H1 (cell line): Measurements from ENCODE around the gene FOXB1.

Experiments used
- CEBPB ChIP-seq: IDR thresholded peaks from 2 replicates; pipeline ENCODE4 v1.6.1; 2012; ENCODE audit warnings: low read depth, low read length
- CTCF ChIP-seq, 3 experiments: IDR thresholded peaks; 1 replicate in 2 of 3; 2 replicates in 1 of 3; pipeline versions ENCODE4 v1.5.1 to v1.6.1; 2011; ENCODE audit warnings: low read length in 3 of 3, mild to moderate bottlenecking in 3 of 3, inconsistent platforms in 2 of 3, low read depth in 1 of 3, moderate library complexity in 1 of 3; ENCODE audit not compliant: insufficient read depth in 1 of 3; ENCODE audit errors: control extremely low read depth in 1 of 3
- EP300 ChIP-seq, 2 experiments: IDR thresholded peaks; 1 replicate in 1 of 2; 2 replicates in 1 of 2; pipeline ENCODE4 v1.6.1; 2011 to 2012; ENCODE audit warnings: low read depth in 2 of 2, low read length in 2 of 2, mild to moderate bottlenecking in 2 of 2, borderline replicate concordance in 1 of 2, inconsistent platforms in 1 of 2, moderate library complexity in 1 of 2
- EZH2 ChIP-seq: fragments of 200-600 bp; sonication (generic); IDR thresholded peaks from 2 replicates; pipeline ENCODE4 v1.7.1; 2012; ENCODE audit warnings: low read depth, mild to moderate bottlenecking, moderate library complexity, low read length, inconsistent platforms; ENCODE audit not compliant: severe bottlenecking
- GABPA ChIP-seq: IDR thresholded peaks from 2 replicates; pipeline ENCODE4 v1.6.1; 2011; ENCODE audit warnings: mild to moderate bottlenecking, low read length, moderate library complexity, borderline replicate concordance; ENCODE audit not compliant: insufficient read depth
- POLR2A ChIP-seq, 2 experiments: IDR thresholded peaks; 1 replicate in 1 of 2; 2 replicates in 1 of 2; pipeline ENCODE4 v1.6.1; 2011; ENCODE audit warnings: low read depth in 2 of 2, low read length in 2 of 2, mild to moderate bottlenecking in 2 of 2; ENCODE audit errors: control extremely low read depth in 1 of 2
- RAD21 ChIP-seq, 2 experiments: IDR thresholded peaks in 1 of 2; conservative IDR thresholded peaks in 1 of 2; 2 replicates each; pipeline ENCODE4 v1.6.1; 2011; ENCODE audit warnings: low read depth in 2 of 2, low read length in 2 of 2, improper control_type of control experiment in 1 of 2, inconsistent platforms in 1 of 2, mild to moderate bottlenecking in 1 of 2, moderate library complexity in 1 of 2

- no peak for TF ChIP-seq POLR2A (IDR thresholded peaks at IDR 0.05; ENCODE audit: control extremely low read depth in 1 of 2, low read depth in 2 of 2, low read length in 2 of 2)
- no peak for TF ChIP-seq EP300 (IDR thresholded peaks at IDR 0.05; ENCODE audit: borderline replicate concordance in 1 of 2, low read depth in 2 of 2, low read length in 2 of 2)
- TF ChIP-seq CEBPB, result no peak
- no peak for TF ChIP-seq EZH2
- TF ChIP-seq GABPA, result no peak
- no peak for TF ChIP-seq CTCF (IDR thresholded peaks at IDR 0.05; ENCODE audit: control extremely low read depth in 1 of 3, insufficient read depth in 1 of 3, low read depth in 1 of 3, low read length in 3 of 3)
- no peak for TF ChIP-seq RAD21 (IDR thresholded peaks at IDR 0.05 in 1 of 2, conservative IDR thresholded peaks at IDR 0.05 in 1 of 2; ENCODE audit: low read depth in 2 of 2, low read length in 2 of 2)
These were observed 8.6 kb downstream of the FOXB1 start for GRCh38 chr15:60012695-60013094.
